COLO668 (cell line): ENCODE measurements around the gene HMGN4.
"Not testable (repeated sequence)": the region's sequence is repeated elsewhere in the genome, so short reads cannot be mapped to it uniquely, and the experiment has no call there.

ENCODE experiments used
- DNase-seq: peaks from one replicate; lab custom pipeline; 2025; ENCODE audit not compliant: unreplicated experiment; lab: John Stamatoyannopoulos, UW

HMGN4 gene

DNA sequence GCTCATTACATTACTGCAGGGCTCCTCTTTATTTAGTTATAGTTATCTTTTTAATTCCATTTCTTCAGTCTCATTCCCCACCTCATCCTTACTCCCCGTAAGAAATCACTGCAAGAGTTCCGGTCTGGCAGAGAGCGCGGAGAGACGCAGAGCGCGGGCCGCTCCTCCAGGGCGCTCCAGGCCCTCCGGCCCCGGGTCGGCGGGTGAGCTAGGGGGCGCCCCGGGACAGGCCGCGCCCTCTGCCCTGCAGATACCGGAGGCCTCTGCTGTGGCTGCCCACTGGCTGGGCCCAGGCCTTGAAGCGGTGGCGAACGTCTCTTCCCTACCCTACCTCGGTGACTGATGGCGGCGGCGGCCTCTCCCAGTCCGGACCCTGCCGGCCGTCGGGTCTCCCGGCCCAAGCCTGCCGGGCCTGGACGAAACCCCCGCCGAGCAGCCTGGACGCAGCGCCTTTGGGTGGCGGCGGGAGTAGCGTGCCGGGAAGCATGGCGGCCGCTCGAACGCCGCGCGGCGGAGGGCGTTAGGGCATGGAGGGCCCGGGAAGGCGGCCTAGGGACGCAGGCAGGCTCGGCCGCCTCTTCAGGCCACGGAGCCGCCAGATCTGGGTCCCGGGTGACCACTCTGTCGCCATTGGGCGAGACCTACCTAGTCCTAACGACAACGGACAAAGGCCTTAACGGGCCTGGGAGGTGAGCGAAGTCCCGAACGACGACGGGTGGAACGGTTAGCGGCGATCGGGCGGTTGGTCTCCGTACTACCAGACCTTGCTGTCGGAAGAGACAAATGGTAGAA is 16.4 kb upstream of the HMGN4 start:
- DNase-seq: peak; percentile 80

DNA sequence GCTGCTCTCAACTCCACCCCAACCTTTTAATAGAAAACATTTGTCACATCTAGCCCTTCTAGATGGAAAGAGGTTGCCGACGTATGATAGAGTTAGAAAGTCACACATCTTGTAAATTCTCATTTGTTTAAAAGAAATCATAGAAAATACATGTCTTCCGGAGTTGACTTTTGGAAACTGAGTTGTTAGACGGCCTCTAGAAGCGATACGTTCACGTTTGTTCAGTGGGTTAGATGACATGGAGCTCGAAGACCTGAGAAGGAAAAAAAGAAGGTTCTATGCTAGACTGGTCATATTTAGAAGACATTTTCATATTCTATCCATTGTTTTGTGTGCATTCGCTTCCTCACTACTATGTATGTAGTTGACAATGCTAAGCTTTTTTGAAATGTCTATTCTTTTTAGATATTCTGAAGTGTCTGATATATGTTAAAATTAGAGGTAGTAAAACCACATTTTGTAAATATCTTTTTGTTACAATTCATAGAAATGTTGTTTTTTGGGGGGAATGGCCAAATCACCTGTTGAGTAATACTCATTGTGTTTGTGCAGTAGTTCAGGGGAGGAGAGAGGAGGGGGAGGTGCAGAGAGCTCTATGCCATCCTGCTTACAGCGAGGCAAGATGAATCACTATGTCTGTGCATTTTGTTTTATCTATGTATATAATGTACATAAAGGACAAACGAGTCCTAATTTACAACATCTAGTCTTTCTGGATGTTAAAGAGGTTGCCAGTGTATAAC is 15.5 kb upstream of the HMGN4 start:
- peak; percentile 14 for DNase-seq

DNA sequence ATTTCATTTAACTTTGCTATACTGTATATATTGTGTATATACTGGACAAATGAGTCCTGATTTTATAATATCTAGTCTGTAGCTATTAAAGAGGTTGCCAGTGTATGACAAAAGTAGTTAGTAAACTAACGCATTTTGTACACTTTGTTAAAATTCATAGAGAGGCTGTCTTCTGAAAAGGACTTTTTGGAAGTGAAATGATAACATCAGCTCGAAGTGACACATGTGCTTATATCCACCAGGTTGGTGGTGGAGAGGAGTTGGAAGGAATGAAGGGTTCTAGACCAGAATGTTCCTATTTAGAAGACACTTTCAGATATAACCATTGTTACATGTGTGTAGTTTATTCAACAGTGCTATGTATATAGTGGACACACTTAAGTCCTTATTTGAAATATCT is 13.9 kb upstream of the HMGN4 start:
- not testable (repeated sequence) for DNase-seq

DNA sequence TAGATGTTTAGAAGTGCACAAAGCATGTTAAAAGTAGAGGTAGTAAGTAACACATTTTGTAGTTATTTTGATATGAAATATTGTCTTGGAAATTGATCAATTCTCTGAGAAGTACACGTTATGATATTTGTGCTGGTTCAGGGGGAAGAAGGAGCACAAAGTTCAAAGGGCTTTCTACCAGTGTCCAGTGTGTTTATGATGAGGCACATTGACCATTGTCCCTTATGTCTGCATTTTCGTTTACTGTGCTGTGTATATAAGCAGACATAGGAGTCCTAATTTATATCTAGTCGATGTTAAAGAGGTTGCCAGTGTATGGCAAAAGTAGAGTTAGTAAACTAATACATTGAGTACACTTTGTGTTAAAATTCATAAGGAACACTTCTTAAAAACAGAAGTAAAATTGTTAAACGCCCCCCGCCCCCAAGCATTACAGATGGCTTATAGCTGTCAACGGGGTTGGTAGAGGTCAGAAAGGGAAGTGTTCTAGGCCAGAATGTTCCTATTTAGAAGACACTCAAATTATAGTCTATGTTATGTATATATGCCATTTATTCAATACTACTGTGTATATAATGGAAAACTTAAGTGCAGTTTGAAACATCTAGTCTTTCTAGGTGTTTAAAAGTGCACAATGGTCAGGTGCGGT is 13.3 kb upstream of the HMGN4 start:
- no peak for DNase-seq

DNA sequence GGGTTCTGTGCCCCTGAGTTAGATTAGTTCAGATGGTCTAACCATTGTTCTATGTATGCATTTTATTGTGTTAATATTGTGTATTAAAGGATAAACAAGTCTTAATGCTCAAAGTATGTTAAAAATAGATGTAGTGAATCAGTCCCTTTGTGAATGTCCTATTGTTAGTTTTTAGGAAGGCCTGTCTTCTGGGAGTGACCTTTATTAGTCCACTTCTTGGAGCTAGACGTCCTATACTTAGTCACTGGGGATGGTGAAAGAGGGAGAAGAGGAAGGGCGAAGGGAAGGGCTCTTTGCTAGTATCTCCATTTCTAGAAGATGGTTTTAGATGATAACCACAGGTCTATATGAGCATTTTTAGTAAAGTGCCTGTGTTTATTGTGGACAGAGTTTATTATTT is 12.3 kb upstream of the HMGN4 start:
- DNase-seq: no peak

DNA sequence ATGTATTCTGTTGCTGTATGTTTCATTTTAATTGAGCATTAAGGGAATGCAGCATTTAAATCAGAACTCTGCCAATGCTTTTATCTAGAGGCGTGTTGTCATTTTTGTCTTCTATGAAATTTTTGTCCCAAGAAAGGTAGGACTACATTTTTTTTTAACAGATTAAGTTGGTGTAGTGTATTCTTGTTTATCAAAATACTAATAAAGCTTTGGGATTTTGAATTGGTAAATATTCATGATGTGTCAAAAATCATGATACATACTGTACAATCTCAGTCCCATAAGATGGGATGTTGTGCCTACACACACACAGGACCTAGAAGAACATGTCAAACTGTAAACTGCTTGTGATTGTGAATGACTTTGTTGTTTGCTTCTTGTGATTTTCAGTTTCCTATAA is 11.2 kb upstream of the HMGN4 start:
- no peak for DNase-seq

DNA sequence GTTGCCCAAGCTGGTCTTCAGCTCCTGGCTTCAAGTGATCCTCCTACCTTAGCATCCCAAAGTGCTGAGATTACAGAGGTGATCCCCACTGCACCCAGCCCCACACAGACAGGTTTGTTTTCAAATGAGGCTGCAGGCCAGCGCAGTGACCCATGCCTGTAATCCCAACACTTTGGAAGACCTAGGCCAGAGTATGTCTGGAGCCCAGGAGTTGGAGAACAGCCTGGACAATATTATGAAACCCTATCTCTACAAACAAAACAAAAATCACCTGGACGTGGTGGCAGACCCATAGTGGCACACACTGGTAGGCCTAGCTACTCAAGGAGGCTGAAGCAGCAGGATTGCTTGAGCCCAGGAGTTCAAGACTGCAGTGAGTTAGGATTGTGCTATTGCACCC is 8.0 kb upstream of the HMGN4 start:
- DNase-seq: no peak

DNA sequence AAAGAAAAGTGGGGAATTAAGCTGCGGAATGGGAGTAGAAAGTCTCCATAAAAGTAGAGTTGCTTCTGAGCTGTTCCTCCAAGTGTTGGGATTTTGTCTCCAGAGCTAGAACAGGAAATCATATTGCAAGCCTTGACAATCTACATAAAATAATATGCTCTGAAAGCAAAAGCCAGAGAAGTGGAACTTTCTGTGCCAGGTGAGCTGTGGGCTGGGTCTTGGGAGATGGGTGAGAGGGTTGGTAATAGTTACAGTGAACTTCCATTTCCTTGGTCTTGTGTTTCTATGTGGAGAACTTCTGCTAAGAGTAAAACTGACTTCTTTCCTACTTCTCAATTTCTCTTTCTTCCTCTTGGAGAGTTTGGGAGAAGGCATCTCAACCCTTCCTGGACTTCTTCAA is 6.3 kb upstream of the HMGN4 start:
- no peak for DNase-seq

DNA sequence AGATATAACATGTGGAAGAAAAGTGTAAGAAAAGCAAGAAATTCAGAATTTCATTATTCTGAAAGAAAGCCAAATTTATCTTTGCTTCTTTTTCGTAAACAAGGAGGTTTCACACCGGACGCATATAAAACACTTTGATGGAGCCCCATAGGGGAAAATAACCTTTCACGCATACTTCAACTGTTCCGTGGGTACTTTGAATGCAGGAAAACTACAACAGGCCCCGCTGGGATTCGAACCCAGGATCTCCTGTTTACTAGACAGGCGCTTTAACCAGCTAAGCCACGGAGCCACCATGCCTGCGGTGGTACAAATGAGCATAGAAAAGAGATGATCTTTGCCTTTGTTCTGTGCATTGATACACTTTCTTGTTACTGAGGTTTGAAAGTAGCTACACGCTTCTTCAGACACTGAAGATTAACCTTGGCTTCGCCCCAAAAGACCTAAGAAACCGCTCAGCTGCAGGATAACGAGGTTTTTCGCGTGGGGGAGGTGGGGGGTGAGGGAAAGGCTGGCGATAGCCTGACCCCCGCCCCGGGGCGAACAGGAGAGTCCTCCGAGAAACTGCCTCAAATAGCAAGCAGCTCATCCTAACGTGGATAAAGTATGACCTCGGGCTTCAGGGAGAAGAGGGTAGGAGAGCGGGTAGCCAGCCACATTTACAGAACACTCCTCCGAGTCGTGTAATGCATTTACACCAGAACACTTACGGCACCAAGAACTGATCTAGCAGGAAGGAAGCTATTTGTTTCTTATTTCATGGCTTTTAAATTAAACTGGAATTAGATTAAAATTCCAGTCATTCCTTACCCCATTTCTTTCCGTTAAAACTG is 5.3 kb upstream of the HMGN4 start:
- peak; percentile 84 for DNase-seq

DNA sequence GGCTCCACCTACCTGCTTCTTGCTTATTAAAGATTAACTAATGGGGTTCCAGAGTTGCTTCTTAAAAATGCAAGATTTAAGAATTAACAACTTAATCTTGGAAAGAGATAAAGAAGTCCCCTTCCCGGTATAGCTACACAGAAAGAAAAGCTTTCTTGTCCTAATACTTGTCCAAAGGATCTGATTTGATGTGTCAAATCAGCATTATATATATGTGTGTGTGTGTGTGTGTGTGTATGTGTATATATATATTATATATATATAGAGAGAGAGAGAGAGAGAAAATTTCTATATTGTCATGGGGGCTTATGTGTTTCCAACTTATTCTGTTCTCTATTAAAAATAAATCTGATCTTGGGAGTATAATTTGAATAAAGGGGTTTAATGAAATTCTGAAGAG is 4.6 kb upstream of the HMGN4 start:
- DNase-seq: no peak

DNA sequence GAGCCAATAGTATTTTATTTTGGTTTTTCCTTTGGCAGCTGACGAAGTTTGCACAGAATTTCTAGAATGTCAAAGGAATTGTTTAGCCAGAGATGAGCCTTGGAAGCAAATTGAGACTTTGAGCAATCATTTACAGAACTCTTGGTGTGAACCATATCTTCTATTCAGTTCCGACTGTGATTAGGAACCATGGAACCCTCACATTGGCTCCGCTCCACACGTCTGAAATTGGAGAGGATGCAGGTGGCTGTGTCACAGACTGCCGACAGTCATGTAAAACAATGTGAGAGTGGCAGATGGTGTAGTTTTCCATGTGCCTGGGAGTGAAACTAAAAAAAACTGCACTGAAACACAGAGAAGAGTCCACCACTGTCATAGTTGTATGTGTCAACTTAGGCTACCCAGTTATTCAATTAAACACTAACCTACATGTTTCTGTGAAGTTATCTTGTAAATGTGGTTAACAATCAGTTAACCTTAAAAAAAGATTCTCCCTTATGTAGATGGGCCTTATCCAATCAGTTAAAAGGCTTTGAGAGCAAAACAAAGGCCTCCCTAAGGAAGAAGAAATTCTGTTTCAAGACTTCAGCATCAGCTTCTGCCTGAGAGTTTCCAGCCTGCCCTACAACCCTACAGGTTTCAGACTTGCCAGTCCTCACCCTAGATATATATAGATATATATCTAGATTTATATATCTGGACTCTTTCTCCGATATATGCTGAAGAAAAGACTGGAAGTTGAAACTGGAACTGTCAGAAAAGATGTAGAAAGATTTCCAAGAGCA is 3.3 kb upstream of the HMGN4 start:
- peak; percentile 58 for DNase-seq

DNA sequence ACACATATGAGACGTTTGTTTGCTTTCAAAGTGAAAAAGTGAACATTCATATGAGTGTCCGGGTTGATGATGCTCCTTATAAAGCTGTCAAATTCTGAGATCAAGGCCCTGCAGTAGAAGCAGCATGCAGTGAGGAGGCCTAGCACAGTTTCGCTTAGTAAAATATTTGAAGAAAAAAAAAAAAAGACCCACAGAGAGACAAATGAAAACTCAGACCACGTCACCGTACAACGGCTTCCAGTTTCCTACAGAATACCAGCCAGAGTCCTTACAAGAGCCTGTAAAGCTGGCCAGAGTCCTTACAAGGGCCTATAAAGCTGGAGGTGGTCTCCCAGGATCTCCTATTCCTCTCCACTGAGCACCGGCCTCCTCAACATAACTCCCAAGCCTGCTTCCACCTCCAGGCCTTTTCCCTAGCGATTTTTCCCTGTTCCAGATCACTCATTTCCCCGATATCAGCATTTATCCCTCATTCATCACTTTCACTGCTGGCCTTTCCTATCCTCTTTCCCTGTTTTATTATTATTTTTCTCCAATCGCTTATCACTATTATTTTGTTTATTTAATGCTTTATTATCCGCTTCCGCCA is 1.5 kb upstream of the HMGN4 start:
- peak; percentile 3 for DNase-seq

DNA sequence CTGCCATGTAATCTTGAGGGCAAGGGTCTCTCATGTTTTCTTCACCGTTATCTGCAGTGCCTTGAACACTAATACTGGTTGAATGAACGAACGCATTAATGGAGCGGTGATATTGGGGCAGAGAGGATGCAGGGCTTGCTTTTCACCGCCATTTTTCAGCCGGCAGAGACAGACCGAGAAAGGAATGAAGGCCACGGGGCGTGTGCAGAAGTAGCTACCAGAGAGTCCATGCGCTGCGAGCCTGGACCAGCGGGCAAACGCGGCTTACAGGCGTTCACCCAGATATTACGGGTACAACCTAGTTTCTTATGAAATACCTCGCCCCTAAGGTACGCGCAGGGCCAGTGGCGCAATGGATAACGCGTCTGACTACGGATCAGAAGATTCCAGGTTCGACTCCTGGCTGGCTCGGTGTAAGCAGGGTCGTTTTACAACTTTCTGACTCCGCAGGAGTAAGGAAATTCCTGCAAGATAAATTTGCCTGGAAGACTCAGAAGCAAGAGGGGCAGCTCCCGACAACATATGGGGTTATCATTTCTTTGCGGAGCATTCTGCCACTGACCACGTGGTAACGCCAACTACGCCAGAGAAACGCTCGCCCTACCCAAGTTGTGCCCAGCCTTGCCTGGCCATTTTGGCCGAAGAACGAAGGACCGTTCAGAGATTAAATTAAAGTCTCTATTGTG is 863 bp upstream of the HMGN4 start:
- DNase-seq: peak; percentile 84

DNA sequence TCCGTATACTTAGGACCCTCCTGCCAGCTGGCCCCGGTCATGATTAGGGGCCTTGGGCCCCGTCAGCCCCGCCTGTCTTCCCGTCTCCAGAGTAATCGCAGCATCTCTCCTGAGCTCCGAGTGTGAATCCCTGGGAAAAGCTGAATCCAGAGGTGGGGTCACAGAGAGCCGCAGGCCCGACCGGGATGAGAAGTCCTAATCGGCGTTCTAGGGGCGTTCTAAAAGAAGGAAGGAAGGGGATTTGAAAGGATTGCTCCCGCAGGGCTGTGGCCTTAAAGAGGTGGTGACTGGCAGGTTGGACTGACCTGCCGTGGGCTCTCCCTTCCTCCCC is 371 bp downstream of the HMGN4 start:
- no peak for DNase-seq

DNA sequence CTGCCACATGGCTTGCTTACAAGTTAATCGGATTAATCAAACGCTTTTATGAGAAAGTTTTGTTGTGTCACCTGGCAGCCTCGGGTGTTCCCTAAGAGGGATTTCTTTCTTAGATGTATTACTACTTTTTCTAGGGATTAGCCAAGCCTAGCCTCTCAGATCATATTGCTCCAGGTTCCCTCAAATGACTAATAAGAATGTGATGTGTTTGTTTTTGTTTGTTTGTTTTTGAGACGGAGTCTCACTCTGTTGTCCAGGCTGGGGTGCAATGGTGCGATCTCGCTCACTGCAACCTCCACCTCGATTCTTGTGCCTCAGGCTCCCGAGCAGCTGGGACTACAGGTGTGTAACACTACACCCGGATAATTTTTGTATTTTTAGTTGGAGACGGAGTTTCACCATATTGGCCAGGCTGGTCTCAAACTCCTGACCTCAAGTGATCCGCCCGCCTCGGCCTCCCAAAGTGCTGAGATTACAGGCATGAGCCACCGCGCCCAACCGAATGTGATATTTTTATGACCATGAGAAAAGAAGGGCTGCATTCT is 977 bp downstream of the HMGN4 start:
- no peak for DNase-seq

DNA sequence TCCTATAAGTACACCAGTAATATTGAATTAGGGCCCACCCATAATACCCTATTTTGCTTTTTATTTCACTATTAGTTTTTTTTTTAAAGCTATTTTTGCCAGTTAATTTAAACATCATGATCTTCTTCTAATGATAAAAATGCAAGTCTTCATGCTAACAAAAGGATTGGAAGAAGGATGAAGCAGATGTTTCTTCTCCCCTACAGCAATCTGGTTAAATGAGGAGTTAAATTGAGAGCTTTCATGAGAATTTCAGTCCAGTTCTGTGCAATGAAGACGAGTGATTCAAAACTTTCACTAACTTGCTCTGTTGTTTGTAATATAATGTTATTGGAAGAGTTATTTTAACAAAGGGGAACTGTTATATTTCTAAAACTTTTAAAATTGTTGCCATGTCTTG is 3.4 kb downstream of the HMGN4 start:
- DNase-seq: no peak

DNA sequence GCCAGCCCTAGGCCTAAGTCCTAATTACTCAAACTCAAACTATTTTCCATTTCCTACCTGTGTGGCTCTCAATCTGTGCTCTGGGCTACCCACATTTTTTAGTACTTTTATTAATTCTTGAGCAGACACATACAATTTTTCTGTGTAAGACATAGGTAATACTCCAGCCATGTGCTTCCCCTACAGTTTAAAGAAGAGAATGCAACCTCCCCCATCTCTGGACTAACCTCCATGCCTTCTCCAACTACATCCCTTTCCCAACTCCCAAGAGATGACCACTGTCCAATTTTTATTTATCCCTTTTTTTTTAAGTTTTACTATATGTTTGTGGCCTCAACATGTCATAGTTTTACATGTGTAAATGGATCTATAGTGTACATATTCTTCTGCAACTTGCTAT is 5.8 kb downstream of the HMGN4 start:
- DNase-seq: no peak

DNA sequence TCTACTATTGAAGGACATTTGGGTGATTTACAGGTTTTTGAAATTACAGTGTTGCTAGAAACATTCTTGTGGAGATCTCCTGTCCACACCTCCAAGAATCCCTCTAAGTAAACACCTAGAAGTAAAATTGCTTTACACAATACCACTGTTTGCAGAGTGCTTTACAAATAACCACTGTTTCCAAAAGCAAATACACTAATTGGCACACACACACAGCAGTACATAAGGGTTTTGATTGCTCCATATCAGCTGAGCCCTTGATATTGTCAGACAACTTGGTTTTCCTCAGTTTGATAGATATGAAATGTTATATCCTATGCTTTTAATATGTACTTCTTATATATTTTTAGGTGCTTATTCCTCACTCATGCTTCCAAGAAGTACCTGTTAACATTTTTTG is 6.3 kb downstream of the HMGN4 start:
- no peak for DNase-seq

DNA sequence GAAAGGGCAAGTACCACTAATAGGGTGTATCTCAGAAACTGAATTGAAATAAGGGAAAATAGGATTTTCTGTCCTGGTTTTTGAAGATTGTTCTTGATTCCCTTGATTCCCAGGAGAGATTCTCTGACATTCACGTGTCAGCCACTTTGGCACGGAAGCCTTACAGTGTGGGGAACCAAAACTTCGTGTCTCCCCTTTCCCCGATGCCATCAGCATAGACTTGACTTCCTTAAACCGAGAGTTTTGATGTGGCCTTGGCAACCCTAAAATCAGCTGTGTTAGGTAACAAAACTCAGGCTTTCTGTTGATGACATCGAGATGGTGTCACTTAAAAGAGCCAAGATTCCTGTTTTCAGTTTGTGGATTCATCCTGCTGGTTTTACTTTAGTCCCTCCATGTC is 7.5 kb downstream of the HMGN4 start:
- DNase-seq: no peak
